Lung (tissue), 12 donors: ENCODE results near the gene PCSK7. TPM values are rescaled to one million over a fixed set of nuclear protein-coding genes. Genes with fewer than 3 reads are reported as not detected.

Experiments
- ATAC-seq: fragments of 200-7000 bp; cut with Tn5 transposase; one replicate; pipeline ENCODE4 v1.9.1; 2020; ENCODE audit warnings: moderate number of reproducible peaks; ENCODE audit not compliant: insufficient read depth, low FRiP score
- DNase-seq, 3 donors: peaks; one replicate each; pipeline ENCODE4 v3.0.0-alpha.2; 2013 to 2017
- H3K27ac ChIP-seq, 2 donors: one replicate each; pipeline ENCODE4 v1.5.1; 2013; ENCODE audit warnings: mild to moderate bottlenecking in 2 of 2, moderate library complexity in 2 of 2, control low read depth in 1 of 2, inconsistent platforms in 1 of 2, low read depth in 1 of 2, low read length in 1 of 2
- H3K27me3 ChIP-seq, 3 donors: one replicate each; pipeline ENCODE4 v1.5.1; 2013; ENCODE audit warnings: low read length in 2 of 3; ENCODE audit not compliant: control insufficient read depth in 3 of 3, insufficient read depth in 3 of 3
- H3K36me3 ChIP-seq, 4 donors: one replicate each; pipeline ENCODE4 v1.5.1; 2013; ENCODE audit warnings: low read length in 4 of 4, mild to moderate bottlenecking in 1 of 4, moderate library complexity in 1 of 4; ENCODE audit not compliant: control insufficient read depth in 4 of 4, insufficient read depth in 4 of 4
- H3K4me1 ChIP-seq, 5 donors: one replicate each; pipeline ENCODE4 v1.5.1; 2013; ENCODE audit warnings: low read length in 5 of 5, mild to moderate bottlenecking in 2 of 5, moderate library complexity in 1 of 5; ENCODE audit not compliant: control insufficient read depth in 5 of 5, insufficient read depth in 5 of 5
- H3K4me3 ChIP-seq: one replicate; pipeline ENCODE4 v1.5.1; 2013; ENCODE audit warnings: mild to moderate bottlenecking, control low read depth, moderate library complexity
- H3K9ac ChIP-seq, 2 donors: one replicate each; pipeline ENCODE4 v1.5.1; 2013; ENCODE audit warnings: low read length in 2 of 2, control low read depth in 1 of 2; ENCODE audit not compliant: insufficient read depth in 1 of 2
- H3K9me3 ChIP-seq, 4 donors: one replicate each; pipeline ENCODE4 v1.5.1; 2013; ENCODE audit warnings: low read length in 3 of 4, mild to moderate bottlenecking in 1 of 4, moderate library complexity in 1 of 4; ENCODE audit not compliant: control insufficient read depth in 4 of 4, insufficient read depth in 3 of 4
- CTCF ChIP-seq: IDR thresholded peaks from 2 replicates; pipeline ENCODE4 v1.5.1; 2012; ENCODE audit warnings: mild to moderate bottlenecking; ENCODE audit errors: control extremely low read depth, extremely low read depth
- WGBS, 2 donors: extraction: QIAGEN DNeasy Blood & Tissue Kit; methylation state at CpG; one replicate each; pipeline ENCODE4 v1.1.7; 2013; 5-methylcytosine and 5-hydroxymethylcytosine counted together
- polyA plus RNA-seq, 2 donors: library from polyadenylated mRNA; stranded (reverse); fragments of 200-250 nt; gene quantifications; one replicate each; pipeline ENCODE4 v1.2.1, GENCODE V29; 2013
- total RNA-seq, 2 donors: library from RNA; depleted of rRNA in 1 of 2; stranded (reverse); fragments of >200 nt in 1 of 2; gene quantifications; one replicate each; pipeline ENCODE4 v1.2.1, GENCODE V29; 2014 to 2021
- donor health status: control.
- donor health status: control.
- donor health status: Bipolar disorder and iron deficiency.
- donor health status: healthy.
- donor health status: DM: yes; HTN: yes; CAD: no.

Gene PCSK7
- total and polyA plus RNA-seq, 4 donors, result 29.2 to 82.5 (median 32.9) TPM

- no peak overlapping the region for H3K9ac ChIP-seq
- TF ChIP-seq CTCF, result no peak
- H3K27me3 ChIP-seq, result no peaks in the 10 kb centered on the region
- H3K4me3 ChIP-seq, result no peak overlapping the region
- ATAC-seq (no peak), DNase-seq (no peak)
- no peaks in the 10 kb centered on the region for H3K9me3 ChIP-seq
- H3K4me1 ChIP-seq, result peaks cover 0 to 15% (median 0%) of the 10 kb centered on the region in 5 donors
- H3K36me3 ChIP-seq, result peaks cover 0 to 22% (median 15%) of the 10 kb centered on the region in 4 donors
- WGBS, 2 donors, result 89 to 94% methylated on average over 2 of the region's 2 CpGs
- no peak overlapping the region for H3K27ac ChIP-seq
These were observed 62.1 kb downstream of the PCSK7 start for GRCh38 chr11:117169736-117170135.

GRCh38 chr11:117166491-117166890 lies 65.4 kb downstream of the PCSK7 start:
- no peak overlapping the region for H3K9ac ChIP-seq
- WGBS, 2 donors, result 66 to 83% methylated on average over 1 of the region's 1 CpG
- H3K4me1 ChIP-seq, result peaks cover 0 to 5% (median 0%) of the 10 kb centered on the region in 5 donors
- no peak overlapping the region for H3K4me3 ChIP-seq
- H3K27me3 ChIP-seq, result no peaks in the 10 kb centered on the region
- H3K27ac ChIP-seq, result no peak overlapping the region
- no peak for ATAC-seq
- H3K9me3 ChIP-seq, result no peaks in the 10 kb centered on the region
- no peak for DNase-seq
- peaks cover 11 to 45% (median 31%) of the 10 kb centered on the region in 4 donors for H3K36me3 ChIP-seq
- no peak for TF ChIP-seq CTCF

DNA sequence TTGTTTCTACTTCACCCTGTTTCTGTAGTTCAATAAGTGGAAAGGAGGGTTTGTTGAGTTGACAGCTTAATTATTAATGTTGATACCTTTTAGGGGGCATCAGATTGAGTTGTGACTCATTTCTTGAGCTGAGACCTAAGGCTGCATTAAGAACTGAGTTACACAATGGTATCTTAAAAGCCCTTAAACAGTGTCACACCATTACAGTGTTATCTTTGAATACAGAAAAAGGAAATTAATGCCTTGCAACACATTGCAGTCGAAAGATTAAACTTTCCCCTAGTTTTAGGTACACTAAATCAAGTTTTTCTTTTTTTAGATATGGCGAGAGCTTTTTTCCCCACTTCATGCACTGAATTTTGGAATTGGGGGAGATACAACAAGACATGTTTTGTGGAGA lies 71.0 kb downstream of the PCSK7 start:
- Histone ChIP-seq H3K27ac (no peak overlapping the region), H3K9ac (no peak overlapping the region), H3K4me3 (no peak overlapping the region), H3K36me3 (peaks cover 11 to 40% (median 23%) of the 10 kb centered on the region in 4 donors), H3K9me3 (no peaks in the 10 kb centered on the region), H3K27me3 (no peaks in the 10 kb centered on the region), H3K4me1 (peaks cover 0 to 7% (median 3%) of the 10 kb centered on the region in 5 donors)
- no peak for DNase-seq
- no peak for TF ChIP-seq CTCF
- ATAC-seq, result peak; percentile 47
- 52 to 53% methylated on average over 2 of the region's 2 CpGs for WGBS, 2 donors

DNA sequence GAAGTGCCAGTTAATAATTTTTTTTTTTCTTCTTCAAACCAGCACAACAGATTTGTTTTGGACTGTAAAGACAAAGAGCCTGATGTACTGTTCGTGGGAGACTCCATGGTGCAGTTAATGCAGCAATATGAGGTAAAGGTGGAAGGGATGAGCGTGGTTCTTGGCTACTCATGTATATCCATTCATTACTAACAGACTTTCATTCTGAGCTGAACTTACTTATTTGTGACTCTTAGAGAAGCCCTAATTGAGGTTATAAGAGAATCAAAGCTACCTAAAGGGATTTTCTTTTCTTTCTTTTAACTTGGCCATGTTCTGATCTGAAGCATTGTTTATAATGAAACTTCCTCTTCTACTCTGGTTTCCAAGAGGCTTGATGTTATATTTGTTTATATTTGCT lies 72.0 kb downstream of the PCSK7 start:
- Histone ChIP-seq H3K4me3 (no peak overlapping the region), H3K9me3 (no peaks in the 10 kb centered on the region), H3K36me3 (peaks cover 11 to 37% (median 24%) of the 10 kb centered on the region in 4 donors), H3K4me1 (peaks cover 0 to 7% (median 3%) of the 10 kb centered on the region in 5 donors), H3K27ac (no peak overlapping the region), H3K9ac (peak overlapping the region in 1 of 2 donors; percentile 19), H3K27me3 (no peaks in the 10 kb centered on the region)
- TF ChIP-seq CTCF, result no peak
- DNase-seq (no peak), ATAC-seq (no peak)
- 74 to 79% methylated on average over 2 of the region's 2 CpGs for WGBS, 2 donors
